ENCODE data around the gene DAGLA.

- TF ChIP-seq CTCF (IDR thresholded peaks at IDR 0.05) (no peak), POLR2A (IDR thresholded peaks at IDR 0.05) (no peak)
These were observed 102.1 kb downstream of the DAGLA start for GRCh38 chr11:61782299-61782698.

All from uterus (tissue), 2 donors.